GM12878 (cell line): ENCODE measurements around the gene RPS6KA2. TPM values are rescaled to one million over a fixed set of nuclear protein-coding genes. Genes with fewer than 3 reads are reported as not detected.

ENCODE experiments used
- ATAC-seq: fragments of 200-7000 bp; cut with Tn5 transposase; 3 replicates; pipeline ENCODE4 v1.9.1; 2020; ENCODE audit warnings: mild to moderate bottlenecking, moderate library complexity
- BruUV-seq: library from RNA; stranded (reverse); fragments of 400-500 nt; replicated peaks from 2 replicates; lab custom pipeline; 2021; lab: Mats Ljungman, UMichigan
- CTCF ChIA-PET: fragments of 300-600 bp; sonication (Branson Sonifier 250); formaldehyde crosslinking; extraction: SDS; loops from one replicate; lab custom pipeline; 2021; ENCODE audit warnings: inconsistent platforms; lab: Yijun Ruan, JAX
- POLR2A ChIA-PET: fragments of 350-600 bp; formaldehyde crosslinking; extraction: SDS; loops from one replicate; lab custom pipeline; 2021; ENCODE audit warnings: inconsistent platforms; lab: Charles Lee
- RAD21 ChIA-PET: fragments of 300-600 bp; sonication (Branson Sonifier 250); formaldehyde crosslinking; loops from one replicate; lab custom pipeline; 2023; ENCODE audit warnings: antibody characterized with exemption; ENCODE audit not compliant: unreplicated experiment; lab: Charles Lee
- SMC1A ChIA-PET: fragments of 300-600 bp; sonication (Branson Sonifier 250); formaldehyde crosslinking; loops from one replicate; lab custom pipeline; 2023; ENCODE audit not compliant: unreplicated experiment, uncharacterized antibody; lab: Charles Lee
- DNase-seq: peaks from one replicate; pipeline ENCODE4 v3.0.0-alpha.2; 2011; ENCODE audit warnings: low read depth, low spot score
- FAIRE-seq: peaks from 3 replicates; lab custom pipeline; 2011; peaks lifted over from hg19 to GRCh38; lab: Jason Lieb, UNC
- H2AFZ ChIP-seq: 2 replicates; pipeline ENCODE4 v1.6.0; 2011; ENCODE audit warnings: low read depth, low read length, control low read depth; ENCODE audit not compliant: control insufficient read depth
- H3K27ac ChIP-seq: 2 replicates; pipeline ENCODE4 v1.5.1; 2011; ENCODE audit warnings: control low read depth; ENCODE audit not compliant: control insufficient read depth, insufficient read depth
- H3K27me3 ChIP-seq, 2 experiments: replicated peaks in 1 of 2; 2 replicates each; pipeline versions ENCODE4 v1.6.0 to v1.6.1; 2011; ENCODE audit warnings: low read length in 1 of 2; ENCODE audit not compliant: control insufficient read depth in 2 of 2, insufficient read depth in 2 of 2
- H3K36me3 ChIP-seq, 2 experiments: 2 replicates each; pipeline ENCODE4 v1.5.1; 2011; ENCODE audit warnings: low read length in 1 of 2; ENCODE audit not compliant: control insufficient read depth in 2 of 2, insufficient read depth in 2 of 2
- H3K4me1 ChIP-seq: 2 replicates; pipeline ENCODE4 v1.6.1; 2011; ENCODE audit warnings: mild to moderate bottlenecking, low read length, moderate library complexity, mixed read lengths; ENCODE audit not compliant: control insufficient read depth, insufficient read depth
- H3K4me2 ChIP-seq: 2 replicates; pipeline ENCODE4 v1.6.0; 2011; ENCODE audit warnings: control low read depth; ENCODE audit not compliant: control insufficient read depth, insufficient read depth
- H3K4me3 ChIP-seq: fragments of 200-600 bp; sonication (generic); 2 replicates; pipeline ENCODE4 v1.5.1; 2016
- H3K79me2 ChIP-seq: 2 replicates; pipeline ENCODE4 v1.6.0; 2011; ENCODE audit warnings: low read length; ENCODE audit not compliant: control insufficient read depth, insufficient read depth
- H3K9ac ChIP-seq: 2 replicates; pipeline ENCODE4 v1.8.0; 2011; ENCODE audit warnings: low read length, control low read depth, mixed read lengths; ENCODE audit not compliant: control insufficient read depth, insufficient read depth
- H3K9me3 ChIP-seq: replicated peaks from 3 replicates; pipeline ENCODE4 v1.5.1; 2011; ENCODE audit warnings: mild to moderate bottlenecking, low read length; ENCODE audit not compliant: control insufficient read depth, insufficient read depth
- H4K20me1 ChIP-seq: 2 replicates; pipeline ENCODE4 v1.6.0; 2011; ENCODE audit not compliant: control insufficient read depth, insufficient read depth
- CHD1 ChIP-seq: IDR thresholded peaks from 2 replicates; pipeline ENCODE4 v1.6.1; 2012; ENCODE audit warnings: low read depth, low read length, improper control_type of control experiment
- E2F8 ChIP-seq: fragments of 450-650 bp; IDR thresholded peaks from 2 replicates; pipeline ENCODE4 v1.6.1; 2018; ENCODE audit warnings: mild to moderate bottlenecking, low read depth, moderate library complexity; ENCODE audit not compliant: partially characterized antibody
- E4F1 ChIP-seq: fragments of 450-650 bp; IDR thresholded peaks from 2 replicates; pipeline ENCODE4 v1.6.1; 2018; ENCODE audit warnings: borderline replicate concordance, mild to moderate bottlenecking; ENCODE audit not compliant: partially characterized antibody
- EP300 ChIP-seq, 2 experiments: fragments of 150-350 bp in 1 of 2; IDR thresholded peaks; 2 replicates each; pipeline ENCODE4 v1.6.1; 2011 to 2012; ENCODE audit warnings: low read depth in 2 of 2, low read length in 2 of 2, borderline replicate concordance in 1 of 2, improper control_type of control experiment in 1 of 2, inconsistent platforms in 1 of 2; ENCODE audit not compliant: control insufficient read depth in 1 of 2
- GABPA ChIP-seq: IDR thresholded peaks from 2 replicates; pipeline ENCODE4 v1.6.1; 2014; ENCODE audit warnings: antibody characterized with exemption, low read depth, mild to moderate bottlenecking, inconsistent platforms
- GATAD2B ChIP-seq: fragments of 450-650 bp; conservative IDR thresholded peaks from 2 replicates; pipeline ENCODE4 v1.6.1; 2017; ENCODE audit warnings: low read depth, mild to moderate bottlenecking, moderate library complexity
- HCFC1 ChIP-seq: fragments of 150-350 bp; IDR thresholded peaks from 2 replicates; pipeline ENCODE4 v1.6.1; 2014; ENCODE audit warnings: low read length
- IRF5 ChIP-seq: fragments of 450-650 bp; IDR thresholded peaks from 2 replicates; pipeline ENCODE4 v1.6.1; 2017; ENCODE audit warnings: borderline replicate concordance
- JUNB ChIP-seq: IDR thresholded peaks from 2 replicates; pipeline ENCODE4 v1.6.1; 2016; ENCODE audit warnings: antibody characterized with exemption, mild to moderate bottlenecking
- MYC ChIP-seq: IDR thresholded peaks from 2 replicates; pipeline ENCODE4 v1.6.1; 2011; ENCODE audit warnings: mild to moderate bottlenecking, low read length, moderate library complexity, inconsistent platforms; ENCODE audit not compliant: insufficient read depth, insufficient replicate concordance, insufficient read length, severe bottlenecking
- NR2C2 ChIP-seq: IDR thresholded peaks from 2 replicates; pipeline ENCODE4 v1.6.1; 2011; ENCODE audit warnings: borderline replicate concordance, low read depth; ENCODE audit not compliant: control insufficient read depth, insufficient read length
- RUNX3 ChIP-seq: IDR thresholded peaks from 2 replicates; pipeline ENCODE4 v1.6.1; 2012; ENCODE audit warnings: low read length, inconsistent platforms
- SMAD1 ChIP-seq: fragments of 450-650 bp; IDR thresholded peaks from 2 replicates; pipeline ENCODE4 v1.6.1; 2018; ENCODE audit warnings: mild to moderate bottlenecking, low read depth; ENCODE audit not compliant: partially characterized antibody
- SREBF2 ChIP-seq: IDR thresholded peaks from 2 replicates; pipeline ENCODE4 v1.6.1; 2012; ENCODE audit warnings: mild to moderate bottlenecking, low read length
- WGBS: methylation state at CpG from one replicate; pipeline ENCODE4 v1.1.6; 2016; ENCODE audit warnings: low lambda C conversion rate; ENCODE audit not compliant: insufficient replicate concordance, insufficient coverage; ENCODE audit errors: missing lambda C conversion rate; 5-methylcytosine and 5-hydroxymethylcytosine counted together
- in situ Hi-C: fragments of 300-500 bp; cut with MboI; formaldehyde crosslinking; loops from 9 replicates; pipeline ENCODE4 v1.14.3; 2018; ENCODE audit warnings: mixed read lengths
- intact Hi-C: fragments of 100-400 bp; cut with micrococcal nuclease; formaldehyde crosslinking; loops from one replicate; pipeline ENCODE4 v1.14.2; 2022; ENCODE audit not compliant: unreplicated experiment
- polyA plus RNA-seq, 11 experiments: library from polyadenylated mRNA; depleted of rRNA in 4 of 11; unstranded in 6 of 11; stranded (reverse) in 5 of 11; fragments of >200 nt; fragmentation: Nextera tagmentation in 4 of 11; fragmentation: Illumina TruSeq in 1 of 11; extraction: Ambion mirVana in 4 of 11; extraction: Trizol in 1 of 11; gene quantifications; 1 replicate in 1 of 11; 2 replicates in 10 of 11; pipeline versions ENCODE4 v1.2.1 to v1.2.3, GENCODE V29; 2011 to 2016; ENCODE audit warnings: inconsistent platforms in 2 of 11, missing spikeins in 2 of 11, low read depth in 1 of 11
- total RNA-seq, 4 experiments: library from RNA; depleted of rRNA in 3 of 4; stranded (reverse); fragments of >200 nt in 3 of 4; fragmentation: Illumina TruSeq in 1 of 4; extraction: Trizol in 1 of 4; gene quantifications; 2 replicates each; pipeline versions ENCODE4 v1.2.1 to v1.2.3, GENCODE V29; 2013 to 2021

Gene RPS6KA2
- total and polyA plus RNA-seq, 10 of the 15 experiments (the other 5 are each of a cell fraction or from before 2014, with no cell fraction given): 0.02 to 1.0 (median 0.22) TPM; not detected in 1

- DNase-seq (no peak), FAIRE-seq (no peak), ATAC-seq (no peak)
- CTCF ChIA-PET: no interaction called here
- Histone ChIP-seq H3K9ac (no peak overlapping the region), H3K27ac (no peak overlapping the region), H4K20me1 (no peaks in the 10 kb centered on the region), H2AFZ (no peak overlapping the region), H3K79me2 (no peaks in the 10 kb centered on the region), H3K9me3 (no peaks in the 10 kb centered on the region), H3K4me3 (no peak overlapping the region), H3K4me2 (no peak overlapping the region), H3K4me1 (no peaks in the 10 kb centered on the region)
- POLR2A ChIA-PET: no interaction called here
- RAD21 ChIA-PET: no interaction called here
- WGBS: 54% methylated on average over 21 of the region's 21 CpGs
- intact Hi-C loops: no loop called here
- in situ Hi-C loops: no loop called here
- SMC1A ChIA-PET: no interaction called here
- TF ChIP-seq EP300 (IDR thresholded peaks at IDR 0.05; ENCODE audit: borderline replicate concordance in 1 of 2, control insufficient read depth in 1 of 2, low read depth in 2 of 2, low read length in 2 of 2): no peak
- no peak for TF ChIP-seq NR2C2
- TF ChIP-seq RUNX3: no peak
- TF ChIP-seq GATAD2B: no peak
- no peak for TF ChIP-seq GABPA
- no peak for TF ChIP-seq E2F8
- no peak for TF ChIP-seq JUNB
- TF ChIP-seq SREBF2: no peak
- TF ChIP-seq SMAD1: no peak
- no peak for TF ChIP-seq MYC
- TF ChIP-seq CHD1: no peak
- no peak for TF ChIP-seq IRF5
- no peak for TF ChIP-seq HCFC1
- TF ChIP-seq E4F1: no peak
- TF ChIP-seq, all 136 proteins: peak for 0
- Histone ChIP-seq H3K36me3 (no peaks in the 10 kb centered on the region), H3K27me3 (no peaks in the 10 kb centered on the region; a peak in 1 of 4 replicates)
- BruUV-seq: no TSS peak
These were observed 149.2 kb downstream of the RPS6KA2 start for GRCh38 chr6:166477647-166478365.
